IMR-90 (cell line): ENCODE data around the gene PIN1.

Experiments used
- RAD21 ChIP-seq: IDR thresholded peaks from 2 replicates; pipeline ENCODE4 v1.6.1; 2012; ENCODE audit warnings: low read length, improper control_type of control experiment
- RCOR1 ChIP-seq: IDR thresholded peaks from 2 replicates; pipeline ENCODE4 v1.6.1; 2012; ENCODE audit warnings: mild to moderate bottlenecking, low read length, improper control_type of control experiment; ENCODE audit not compliant: insufficient replicate concordance
- TF ChIP-seq, protein P1 (sequence below): conservative IDR thresholded peaks from 2 replicates; pipeline ENCODE4 v1.5.1; 2012; ENCODE audit warnings: mild to moderate bottlenecking, low read depth, low read length, improper control_type of control experiment

DNA sequence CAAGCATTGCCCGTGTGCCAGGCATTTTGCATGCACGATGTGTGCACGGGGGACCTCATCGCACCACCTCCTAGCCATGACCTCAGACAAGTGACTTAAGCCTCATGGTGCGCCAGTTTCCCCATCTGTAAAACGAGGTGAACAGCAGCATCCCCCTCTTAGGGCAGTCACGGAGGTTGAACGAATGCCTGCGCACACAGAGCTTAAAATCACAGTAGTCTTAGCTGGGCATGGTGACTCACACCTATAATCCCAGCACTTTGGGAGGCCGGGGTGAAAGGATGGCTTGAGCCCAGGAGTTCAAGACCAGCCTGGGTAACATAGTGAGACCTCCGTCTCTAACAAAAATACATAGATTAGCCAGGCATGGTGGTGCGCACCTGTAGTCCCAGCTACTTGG is 48.6 kb downstream of the PIN1 start:
- no peak for TF ChIP-seq RCOR1
- TF ChIP-seq, protein P1, sequence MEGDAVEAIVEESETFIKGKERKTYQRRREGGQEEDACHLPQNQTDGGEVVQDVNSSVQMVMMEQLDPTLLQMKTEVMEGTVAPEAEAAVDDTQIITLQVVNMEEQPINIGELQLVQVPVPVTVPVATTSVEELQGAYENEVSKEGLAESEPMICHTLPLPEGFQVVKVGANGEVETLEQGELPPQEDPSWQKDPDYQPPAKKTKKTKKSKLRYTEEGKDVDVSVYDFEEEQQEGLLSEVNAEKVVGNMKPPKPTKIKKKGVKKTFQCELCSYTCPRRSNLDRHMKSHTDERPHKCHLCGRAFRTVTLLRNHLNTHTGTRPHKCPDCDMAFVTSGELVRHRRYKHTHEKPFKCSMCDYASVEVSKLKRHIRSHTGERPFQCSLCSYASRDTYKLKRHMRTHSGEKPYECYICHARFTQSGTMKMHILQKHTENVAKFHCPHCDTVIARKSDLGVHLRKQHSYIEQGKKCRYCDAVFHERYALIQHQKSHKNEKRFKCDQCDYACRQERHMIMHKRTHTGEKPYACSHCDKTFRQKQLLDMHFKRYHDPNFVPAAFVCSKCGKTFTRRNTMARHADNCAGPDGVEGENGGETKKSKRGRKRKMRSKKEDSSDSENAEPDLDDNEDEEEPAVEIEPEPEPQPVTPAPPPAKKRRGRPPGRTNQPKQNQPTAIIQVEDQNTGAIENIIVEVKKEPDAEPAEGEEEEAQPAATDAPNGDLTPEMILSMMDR: no peak
- no peak for TF ChIP-seq RAD21
